Measurements from ENCODE around the gene ARNT2.

GRCh38 chr15:80633221-80633620 is 229.0 kb downstream of the ARNT2 start:
- no peak for TF ChIP-seq CTCF (IDR thresholded peaks at IDR 0.05)
- TF ChIP-seq POLR2AphosphoS5 (IDR thresholded peaks at IDR 0.05; ENCODE audit: insufficient read depth in 1 of 2, low read depth in 1 of 2) = no peak

Measured in vagina (tissue), 2 donors.